Skeletal muscle satellite cell (primary cell): ENCODE measurements around the gene ENTPD8.

ENCODE experiments used
- H3K27me3 ChIP-seq: 2 replicates; pipeline ENCODE4 v1.7.0; 2013; ENCODE audit warnings: low read length; ENCODE audit not compliant: control insufficient read depth, insufficient read depth
- H3K36me3 ChIP-seq: 2 replicates; pipeline ENCODE4 v1.7.0; 2013; ENCODE audit warnings: mild to moderate bottlenecking, control low read depth, low read length; ENCODE audit not compliant: insufficient read depth
- H3K4me1 ChIP-seq: 2 replicates; pipeline ENCODE4 v1.7.0; 2013; ENCODE audit warnings: low read length; ENCODE audit not compliant: control insufficient read depth, insufficient read depth
- H3K4me2 ChIP-seq: 2 replicates; pipeline ENCODE4 v1.7.0; 2013; ENCODE audit warnings: mild to moderate bottlenecking, low read length
- H3K4me3 ChIP-seq: 2 replicates; pipeline ENCODE4 v1.7.0; 2013; ENCODE audit warnings: low read length
- H3K9ac ChIP-seq: 2 replicates; pipeline ENCODE4 v1.7.0; 2013; ENCODE audit warnings: mild to moderate bottlenecking, low read depth, low read length, moderate library complexity
- H3K9me3 ChIP-seq: replicated peaks from 2 replicates; pipeline ENCODE4 v1.7.0; 2013; ENCODE audit warnings: mild to moderate bottlenecking, control low read depth, low read length

The ENTPD8 gene

GRCh38 chr9:137429974-137430722, 11.0 kb downstream of the ENTPD8 start:
- H3K4me3 ChIP-seq = no peak overlapping the region
- no peak overlapping the region for H3K4me2 ChIP-seq
- no peaks in the 10 kb centered on the region for H3K36me3 ChIP-seq
- peaks cover 9% of the 10 kb centered on the region for H3K27me3 ChIP-seq
- H3K9ac ChIP-seq = no peak overlapping the region
- H3K4me1 ChIP-seq = no peaks in the 10 kb centered on the region
- H3K9me3 ChIP-seq = no peaks in the 10 kb centered on the region

DNA sequence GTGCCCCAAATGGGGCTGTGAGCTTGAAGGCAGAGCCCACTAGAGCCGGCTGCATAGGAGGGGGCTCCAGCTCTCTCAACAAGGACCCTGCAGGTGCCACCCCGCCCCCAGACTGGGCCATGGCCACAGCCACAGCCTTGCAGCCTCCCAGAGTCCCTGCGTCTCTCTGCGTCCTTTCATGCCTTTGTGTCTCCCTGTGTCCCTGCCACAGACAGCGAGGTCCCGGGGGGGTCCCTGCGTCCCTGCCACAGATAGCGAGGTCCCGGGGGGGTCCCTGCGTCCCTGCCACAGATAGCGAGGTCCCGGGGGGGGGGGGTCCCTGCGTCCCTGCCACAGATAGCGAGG, 11.6 kb downstream of the ENTPD8 start:
- no peaks in the 10 kb centered on the region for H3K9me3 ChIP-seq
- no peak overlapping the region for H3K4me2 ChIP-seq
- H3K4me1 ChIP-seq = peaks cover 6% of the 10 kb centered on the region
- peaks cover 9% of the 10 kb centered on the region for H3K27me3 ChIP-seq
- no peaks in the 10 kb centered on the region for H3K36me3 ChIP-seq
- no peak overlapping the region for H3K4me3 ChIP-seq
- H3K9ac ChIP-seq = no peak overlapping the region

GRCh38 chr9:137428841-137429545, 12.2 kb downstream of the ENTPD8 start:
- H3K4me2 ChIP-seq = no peak overlapping the region
- H3K4me3 ChIP-seq = no peak overlapping the region
- no peaks in the 10 kb centered on the region for H3K36me3 ChIP-seq
- H3K9me3 ChIP-seq = no peaks in the 10 kb centered on the region
- H3K4me1 ChIP-seq = peaks cover 12% of the 10 kb centered on the region
- no peak overlapping the region for H3K9ac ChIP-seq
- peaks cover 9% of the 10 kb centered on the region for H3K27me3 ChIP-seq

GRCh38 chr9:137428311-137428630, 12.9 kb downstream of the ENTPD8 start:
- Histone ChIP-seq H3K9me3 (no peaks in the 10 kb centered on the region), H3K4me3 (no peak overlapping the region), H3K36me3 (no peaks in the 10 kb centered on the region), H3K9ac (no peak overlapping the region), H3K4me1 (peaks cover 19% of the 10 kb centered on the region), H3K4me2 (no peak overlapping the region), H3K27me3 (peaks cover 9% of the 10 kb centered on the region)

GRCh38 chr9:137427454-137428310, 13.5 kb downstream of the ENTPD8 start:
- no peak overlapping the region for H3K4me2 ChIP-seq
- H3K9me3 ChIP-seq = no peaks in the 10 kb centered on the region
- H3K36me3 ChIP-seq = no peaks in the 10 kb centered on the region
- no peak overlapping the region for H3K4me3 ChIP-seq
- H3K27me3 ChIP-seq = peaks cover 9% of the 10 kb centered on the region
- no peak overlapping the region for H3K9ac ChIP-seq
- H3K4me1 ChIP-seq = peaks cover 19% of the 10 kb centered on the region

DNA sequence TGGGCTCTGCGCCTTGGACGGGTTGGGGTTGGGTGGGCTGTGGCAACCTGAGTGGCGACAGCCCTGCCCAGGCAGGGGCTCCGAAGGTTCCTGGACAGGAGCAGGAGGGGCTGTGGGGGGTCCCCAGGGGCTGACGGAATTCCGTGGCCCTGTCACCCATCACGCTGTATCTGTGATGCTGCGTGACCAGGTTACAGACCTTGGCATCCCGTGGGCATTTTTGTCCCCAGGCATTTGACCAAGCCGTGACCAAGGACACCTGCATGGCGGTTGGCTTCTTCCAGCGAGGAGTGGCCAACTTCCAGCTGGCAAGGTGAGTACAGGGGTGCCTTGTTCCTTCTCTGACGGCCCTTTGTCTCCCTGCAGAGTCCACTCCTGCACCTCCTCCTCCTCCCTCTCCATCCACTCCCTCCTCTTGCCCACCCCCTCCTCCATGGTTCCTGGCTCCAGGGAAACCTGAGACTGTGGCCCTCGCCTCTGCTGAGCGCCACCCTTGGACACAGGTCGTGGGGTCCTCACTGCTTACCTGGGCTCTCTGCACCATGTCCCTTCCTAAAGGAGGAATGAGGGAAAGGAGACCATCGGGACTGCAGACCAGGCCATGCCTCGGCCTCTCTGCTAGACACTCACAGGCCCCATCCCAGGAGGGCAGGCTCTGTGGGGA, 15.0 kb downstream of the ENTPD8 start:
- Histone ChIP-seq H3K36me3 (no peaks in the 10 kb centered on the region), H3K4me1 (peaks cover 25% of the 10 kb centered on the region), H3K4me3 (no peak overlapping the region), H3K9me3 (no peaks in the 10 kb centered on the region), H3K9ac (no peak overlapping the region), H3K27me3 (peaks cover 7% of the 10 kb centered on the region), H3K4me2 (no peak overlapping the region)

GRCh38 chr9:137423514-137424291, 17.5 kb downstream of the ENTPD8 start:
- Histone ChIP-seq H3K36me3 (no peaks in the 10 kb centered on the region), H3K4me2 (peak overlapping the region; percentile 80), H3K4me3 (peak overlapping the region; percentile 76), H3K9ac (no peak overlapping the region), H3K27me3 (no peaks in the 10 kb centered on the region), H3K4me1 (peaks cover 25% of the 10 kb centered on the region), H3K9me3 (no peaks in the 10 kb centered on the region)

GRCh38 chr9:137422604-137423513, 18.3 kb downstream of the ENTPD8 start, which contains the start of the genes EXD3 and NOXA1:
Gene EXD3 (minus strand): TSS chr9:137423162. CDS start chr9:137395357, 27,805 bp downstream.
Gene NOXA1 (plus strand): TSS chr9:137423393. CDS start chr9:137423530, 137 bp downstream.
- H3K4me3 ChIP-seq = peak within 1 kb of the TSS; percentile 76
- H3K27me3 ChIP-seq = no peaks in the 10 kb centered on the region
- peak within 1 kb of the TSS; percentile 94 for H3K4me2 ChIP-seq
- H3K36me3 ChIP-seq = no peaks in the 10 kb centered on the region
- H3K9ac ChIP-seq = peak within 1 kb of the TSS; percentile 90
- H3K9me3 ChIP-seq = no peaks in the 10 kb centered on the region
- H3K4me1 ChIP-seq = peaks cover 25% of the 10 kb centered on the region

- Histone ChIP-seq H3K4me3 (peak overlapping the region; percentile 76), H3K27me3 (no peaks in the 10 kb centered on the region), H3K9ac (peak overlapping the region; percentile 90), H3K36me3 (no peaks in the 10 kb centered on the region), H3K4me1 (peaks cover 30% of the 10 kb centered on the region), H3K4me2 (peak overlapping the region; percentile 94), H3K9me3 (no peaks in the 10 kb centered on the region)
These were observed 19.1 kb downstream of the ENTPD8 start for GRCh38 chr9:137421838-137422603.
